Endothelial cell of umbilical vein (primary cell): ENCODE measurements around the gene SLC44A4.
"Not testable (repeated sequence)": the region's sequence is repeated elsewhere in the genome, so short reads cannot be mapped to it uniquely, and the experiment has no call there.

ENCODE experiments used
- CTCF ChIP-seq, 2 donors: IDR thresholded peaks; 1 replicate in 1 of 2; 2 replicates in 1 of 2; pipeline ENCODE4 v1.5.1; 2011; ENCODE audit warnings: low read length in 2 of 2, mild to moderate bottlenecking in 2 of 2, moderate library complexity in 2 of 2, control low read depth in 1 of 2, inconsistent platforms in 1 of 2, low read depth in 1 of 2; ENCODE audit not compliant: insufficient read depth in 1 of 2; ENCODE audit errors: extremely low read depth in 1 of 2
- EZH2 ChIP-seq: IDR thresholded peaks from 2 replicates; pipeline ENCODE4 v1.6.1; 2012; ENCODE audit warnings: borderline replicate concordance, low read depth, mild to moderate bottlenecking, moderate library complexity, low read length, inconsistent platforms; ENCODE audit not compliant: severe bottlenecking
- GATA2 ChIP-seq: IDR thresholded peaks from 2 replicates; pipeline ENCODE4 v1.7.0; 2011; ENCODE audit warnings: low read depth, mild to moderate bottlenecking, moderate library complexity, mixed read lengths, low read length; ENCODE audit not compliant: insufficient read length, insufficient read depth
- JUN ChIP-seq: IDR thresholded peaks from 2 replicates; pipeline ENCODE4 v1.6.1; 2011; ENCODE audit warnings: borderline replicate concordance, low read depth; ENCODE audit not compliant: insufficient read length, insufficient read depth

GRCh38 chr6:31851980-31852718 is 26.6 kb downstream of the SLC44A4 start:
- not testable (repeated sequence) for TF ChIP-seq GATA2; CTCF (IDR thresholded peaks at IDR 0.05; ENCODE audit: extremely low read depth in 1 of 2, insufficient read depth in 1 of 2, low read depth in 1 of 2, low read length in 2 of 2); EZH2; JUN
